Smooth muscle cell (in vitro differentiated cells): ENCODE results near the gene PROM1. TPM values are rescaled to one million over a fixed set of nuclear protein-coding genes. Genes with fewer than 3 reads are reported as not detected.

ENCODE experiments used
- DNase-seq: peaks from one replicate; lab custom pipeline; 2025; ENCODE audit not compliant: unreplicated experiment; lab: John Stamatoyannopoulos, UW
- H2AFZ ChIP-seq: fragments of 200-600 bp; sonication (generic); 2 replicates; pipeline ENCODE4 v1.6.0; 2016; ENCODE audit warnings: antibody characterized with exemption, low read depth, mild to moderate bottlenecking
- H3F3A ChIP-seq: fragments of 200-600 bp; sonication (generic); 2 replicates; pipeline ENCODE4 v1.6.0; 2017; ENCODE audit warnings: antibody characterized with exemption, low read depth
- H3K27ac ChIP-seq: fragments of 200-600 bp; sonication (generic); 2 replicates; pipeline ENCODE4 v1.5.1; 2016; ENCODE audit warnings: low read depth, mild to moderate bottlenecking
- H3K27me3 ChIP-seq: fragments of 200-600 bp; sonication (generic); 2 replicates; pipeline ENCODE4 v1.6.1; 2016; ENCODE audit warnings: low read depth, mild to moderate bottlenecking
- H3K36me3 ChIP-seq: fragments of 200-600 bp; sonication (generic); 2 replicates; pipeline ENCODE4 v1.5.1; 2016; ENCODE audit warnings: low read depth
- H3K4me1 ChIP-seq: fragments of 200-600 bp; sonication (generic); 2 replicates; pipeline ENCODE4 v1.5.1; 2016; ENCODE audit warnings: low read depth
- H3K4me2 ChIP-seq: fragments of 200-600 bp; sonication (generic); 2 replicates; pipeline ENCODE4 v1.6.0; 2016; ENCODE audit warnings: mild to moderate bottlenecking
- H3K4me3 ChIP-seq: fragments of 200-600 bp; sonication (generic); 2 replicates; pipeline ENCODE4 v1.5.1; 2016; ENCODE audit warnings: mild to moderate bottlenecking
- H3K79me2 ChIP-seq: fragments of 200-600 bp; sonication (generic); 2 replicates; pipeline ENCODE4 v1.6.0; 2016; ENCODE audit warnings: low read depth, mild to moderate bottlenecking
- H3K9ac ChIP-seq: fragments of 200-600 bp; sonication (generic); 2 replicates; pipeline ENCODE4 v1.6.0; 2016; ENCODE audit warnings: low read depth
- H3K9me3 ChIP-seq: fragments of 200-600 bp; sonication (generic); replicated peaks from 2 replicates; pipeline ENCODE4 v1.5.1; 2016; ENCODE audit warnings: low read depth
- H4K20me1 ChIP-seq: fragments of 200-600 bp; sonication (generic); 2 replicates; pipeline ENCODE4 v1.6.0; 2016; ENCODE audit warnings: low read depth
- WGBS: methylation state at CpG from one replicate; pipeline ENCODE4 v1.1.7; 2016; ENCODE audit warnings: low lambda C conversion rate; 5-methylcytosine and 5-hydroxymethylcytosine counted together
- polyA plus RNA-seq: library from polyadenylated mRNA; unstranded; fragments of >200 nt; fragmentation: Nextera tagmentation; extraction: Ambion mirVana; gene quantifications from 2 replicates; pipeline ENCODE4 v1.2.1, GENCODE V29; 2016
- total RNA-seq: library from RNA; depleted of rRNA; stranded (reverse); fragments of >200 nt; gene quantifications from 2 replicates; pipeline ENCODE4 v1.2.3, GENCODE V29; 2014
- TF ChIP-seq, protein P1 (sequence below): fragments of 200-600 bp; sonication (generic); IDR thresholded peaks from 2 replicates; pipeline ENCODE4 v1.5.1; 2017; ENCODE audit warnings: borderline replicate concordance, mild to moderate bottlenecking, antibody characterized with exemption; ENCODE audit not compliant: insufficient read depth, poor library complexity, severe bottlenecking

Gene PROM1
- total and polyA plus RNA-seq, 2 experiments from 2014 or later: 0.56 to 1.7 TPM

DNA sequence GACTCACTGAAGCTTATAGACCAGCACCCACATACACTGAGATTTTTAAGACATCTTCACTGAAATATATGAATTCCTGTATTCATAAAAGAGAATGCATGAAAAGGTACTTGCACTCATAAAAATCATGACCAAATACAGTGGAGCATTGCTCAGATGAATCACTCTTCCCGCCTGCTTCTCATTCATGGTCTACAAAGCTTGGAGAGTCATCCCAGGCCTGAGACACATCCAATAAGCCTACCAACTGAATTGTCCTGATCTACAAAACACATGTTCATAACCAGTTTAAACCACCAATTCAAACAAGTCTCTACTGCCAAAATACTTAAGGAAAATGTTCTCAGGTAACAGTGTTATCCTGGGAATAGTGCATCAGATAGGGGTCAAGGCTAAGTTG, 38.1 kb downstream of the PROM1 start:
- Histone ChIP-seq H3K27me3 (no peaks in the 10 kb centered on the region), H3K9ac (no peak overlapping the region), H3K36me3 (no peaks in the 10 kb centered on the region), H2AFZ (no peak overlapping the region), H3K4me1 (no peaks in the 10 kb centered on the region), H3K27ac (no peak overlapping the region), H3K9me3 (no peaks in the 10 kb centered on the region), H3K4me3 (no peak overlapping the region), H3K4me2 (no peak overlapping the region), H4K20me1 (no peaks in the 10 kb centered on the region), H3F3A (no peaks in the 10 kb centered on the region), H3K79me2 (no peaks in the 10 kb centered on the region)
- TF ChIP-seq, protein P1, sequence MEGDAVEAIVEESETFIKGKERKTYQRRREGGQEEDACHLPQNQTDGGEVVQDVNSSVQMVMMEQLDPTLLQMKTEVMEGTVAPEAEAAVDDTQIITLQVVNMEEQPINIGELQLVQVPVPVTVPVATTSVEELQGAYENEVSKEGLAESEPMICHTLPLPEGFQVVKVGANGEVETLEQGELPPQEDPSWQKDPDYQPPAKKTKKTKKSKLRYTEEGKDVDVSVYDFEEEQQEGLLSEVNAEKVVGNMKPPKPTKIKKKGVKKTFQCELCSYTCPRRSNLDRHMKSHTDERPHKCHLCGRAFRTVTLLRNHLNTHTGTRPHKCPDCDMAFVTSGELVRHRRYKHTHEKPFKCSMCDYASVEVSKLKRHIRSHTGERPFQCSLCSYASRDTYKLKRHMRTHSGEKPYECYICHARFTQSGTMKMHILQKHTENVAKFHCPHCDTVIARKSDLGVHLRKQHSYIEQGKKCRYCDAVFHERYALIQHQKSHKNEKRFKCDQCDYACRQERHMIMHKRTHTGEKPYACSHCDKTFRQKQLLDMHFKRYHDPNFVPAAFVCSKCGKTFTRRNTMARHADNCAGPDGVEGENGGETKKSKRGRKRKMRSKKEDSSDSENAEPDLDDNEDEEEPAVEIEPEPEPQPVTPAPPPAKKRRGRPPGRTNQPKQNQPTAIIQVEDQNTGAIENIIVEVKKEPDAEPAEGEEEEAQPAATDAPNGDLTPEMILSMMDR: no peak
- WGBS: 81% methylated on average over 1 of the region's 1 CpG
- no peak for DNase-seq

DNA sequence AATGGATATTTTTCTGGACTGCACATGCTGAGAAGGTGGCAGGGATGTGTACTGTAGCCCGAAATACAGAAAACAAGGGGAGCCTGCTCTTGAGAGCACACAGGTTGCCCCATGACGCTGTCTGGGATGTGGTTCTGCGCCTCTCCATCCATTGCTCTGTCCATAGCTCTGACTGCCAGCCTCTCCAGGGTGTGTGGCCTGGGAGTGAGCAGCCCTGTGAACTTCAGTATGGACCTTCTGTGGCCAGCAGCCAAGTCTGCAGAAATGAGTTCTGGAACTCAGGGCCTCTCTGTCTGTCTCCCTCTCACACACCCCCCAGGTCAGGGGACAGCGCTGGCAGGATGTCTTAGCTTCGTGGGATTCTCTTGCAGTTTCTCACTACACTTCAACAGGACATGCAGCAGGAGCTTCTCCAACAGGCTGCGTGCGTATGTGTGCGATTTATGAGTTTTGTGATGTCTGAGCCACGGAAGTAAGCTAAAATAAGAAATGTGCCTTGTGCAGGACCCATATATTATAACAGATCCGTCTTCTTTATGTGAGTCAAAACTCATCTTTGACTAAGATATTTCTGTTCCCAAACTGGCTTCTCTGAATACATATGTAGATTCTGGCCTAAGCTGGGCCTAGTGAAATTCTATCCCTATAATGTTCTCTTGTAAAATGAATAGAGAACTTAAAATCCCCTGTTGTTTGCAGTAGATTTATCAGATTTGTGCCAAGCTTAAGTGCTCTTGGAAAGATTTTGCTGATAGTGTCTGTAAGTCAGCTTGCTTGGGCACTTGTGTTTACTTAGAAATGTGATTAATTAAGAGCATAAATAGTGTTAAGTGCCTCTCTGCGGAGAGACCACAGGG, 40.0 kb downstream of the PROM1 start:
- no peaks in the 10 kb centered on the region for H3F3A ChIP-seq
- H3K79me2 ChIP-seq: no peaks in the 10 kb centered on the region
- H3K4me2 ChIP-seq: no peak overlapping the region
- no peaks in the 10 kb centered on the region for H3K36me3 ChIP-seq
- H3K27ac ChIP-seq: no peak overlapping the region
- H3K4me3 ChIP-seq: no peak overlapping the region
- H2AFZ ChIP-seq: no peak overlapping the region
- no peaks in the 10 kb centered on the region for H3K9me3 ChIP-seq
- TF ChIP-seq, protein P1: no peak
- no peaks in the 10 kb centered on the region for H3K4me1 ChIP-seq
- no peaks in the 10 kb centered on the region for H4K20me1 ChIP-seq
- WGBS: 65% methylated on average over 11 of the region's 11 CpGs
- H3K27me3 ChIP-seq: no peaks in the 10 kb centered on the region
- DNase-seq: no peak
- H3K9ac ChIP-seq: no peak overlapping the region

DNA sequence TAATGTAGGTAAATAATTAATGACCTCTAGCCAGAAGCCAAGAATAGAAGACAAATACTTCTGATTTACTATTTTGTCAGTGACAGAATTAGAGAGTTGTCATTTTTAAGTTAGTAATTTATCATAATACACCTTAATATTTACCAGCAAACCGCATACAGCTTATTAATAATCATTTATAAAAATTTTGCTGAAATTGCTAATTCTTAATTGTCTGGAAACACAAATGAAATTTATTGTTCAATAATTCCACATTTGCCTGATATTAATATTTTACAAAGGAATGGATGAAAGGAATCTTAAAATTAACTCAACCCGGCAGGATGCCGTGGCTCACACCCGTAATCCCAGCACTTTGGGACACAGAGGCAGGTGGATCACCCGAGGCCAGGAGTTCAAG, 44.7 kb downstream of the PROM1 start:
- Histone ChIP-seq H3K9me3 (no peaks in the 10 kb centered on the region), H2AFZ (no peak overlapping the region), H3K4me3 (no peak overlapping the region), H3K4me1 (no peaks in the 10 kb centered on the region), H3K27me3 (no peaks in the 10 kb centered on the region), H4K20me1 (no peaks in the 10 kb centered on the region), H3K36me3 (no peaks in the 10 kb centered on the region), H3K9ac (no peak overlapping the region), H3F3A (no peaks in the 10 kb centered on the region), H3K4me2 (no peak overlapping the region), H3K79me2 (no peaks in the 10 kb centered on the region), H3K27ac (no peak overlapping the region)
- no peak for DNase-seq
- 96% methylated on average over 5 of the region's 5 CpGs for WGBS
- TF ChIP-seq, protein P1: no peak

DNA sequence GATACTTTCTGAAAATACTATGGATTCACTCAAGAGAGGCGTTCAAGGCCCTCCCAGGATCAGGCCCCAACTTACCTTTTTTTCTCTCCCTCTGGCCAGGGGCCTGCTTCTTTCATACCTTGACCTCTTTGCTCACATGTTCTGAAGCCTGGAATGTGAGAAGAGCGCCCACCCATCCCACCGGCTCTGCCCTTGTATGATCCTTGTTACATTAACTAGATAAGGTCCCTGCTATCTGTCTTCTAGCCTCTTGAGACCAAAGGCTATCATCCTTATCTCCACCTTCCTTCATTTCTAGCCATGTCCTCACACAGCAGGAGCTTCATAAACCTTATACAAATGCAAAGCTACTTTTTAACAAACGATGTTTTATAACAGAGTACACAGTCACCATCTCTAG, 45.9 kb downstream of the PROM1 start:
- Histone ChIP-seq H3K9me3 (no peaks in the 10 kb centered on the region), H3K4me3 (no peak overlapping the region), H3K27me3 (no peaks in the 10 kb centered on the region), H3K4me1 (peaks cover 5% of the 10 kb centered on the region), H3K36me3 (no peaks in the 10 kb centered on the region), H3K9ac (no peak overlapping the region), H3K79me2 (no peaks in the 10 kb centered on the region), H4K20me1 (no peaks in the 10 kb centered on the region), H3K27ac (no peak overlapping the region), H3K4me2 (no peak overlapping the region), H2AFZ (no peak overlapping the region), H3F3A (no peaks in the 10 kb centered on the region)
- 73% methylated on average over 4 of the region's 4 CpGs for WGBS
- TF ChIP-seq, protein P1: no peak
- DNase-seq: no peak
